GM18499 (cell line): ENCODE results near the gene SKOR1.

Experiments
- ATAC-seq: cut with Tn5 transposase; IDR thresholded peaks from one replicate; pipeline ENCODE4 v1.9.1; 2021; ENCODE audit warnings: moderate number of reproducible peaks; ENCODE audit not compliant: insufficient read depth, unreplicated experiment

Gene SKOR1, protein sequence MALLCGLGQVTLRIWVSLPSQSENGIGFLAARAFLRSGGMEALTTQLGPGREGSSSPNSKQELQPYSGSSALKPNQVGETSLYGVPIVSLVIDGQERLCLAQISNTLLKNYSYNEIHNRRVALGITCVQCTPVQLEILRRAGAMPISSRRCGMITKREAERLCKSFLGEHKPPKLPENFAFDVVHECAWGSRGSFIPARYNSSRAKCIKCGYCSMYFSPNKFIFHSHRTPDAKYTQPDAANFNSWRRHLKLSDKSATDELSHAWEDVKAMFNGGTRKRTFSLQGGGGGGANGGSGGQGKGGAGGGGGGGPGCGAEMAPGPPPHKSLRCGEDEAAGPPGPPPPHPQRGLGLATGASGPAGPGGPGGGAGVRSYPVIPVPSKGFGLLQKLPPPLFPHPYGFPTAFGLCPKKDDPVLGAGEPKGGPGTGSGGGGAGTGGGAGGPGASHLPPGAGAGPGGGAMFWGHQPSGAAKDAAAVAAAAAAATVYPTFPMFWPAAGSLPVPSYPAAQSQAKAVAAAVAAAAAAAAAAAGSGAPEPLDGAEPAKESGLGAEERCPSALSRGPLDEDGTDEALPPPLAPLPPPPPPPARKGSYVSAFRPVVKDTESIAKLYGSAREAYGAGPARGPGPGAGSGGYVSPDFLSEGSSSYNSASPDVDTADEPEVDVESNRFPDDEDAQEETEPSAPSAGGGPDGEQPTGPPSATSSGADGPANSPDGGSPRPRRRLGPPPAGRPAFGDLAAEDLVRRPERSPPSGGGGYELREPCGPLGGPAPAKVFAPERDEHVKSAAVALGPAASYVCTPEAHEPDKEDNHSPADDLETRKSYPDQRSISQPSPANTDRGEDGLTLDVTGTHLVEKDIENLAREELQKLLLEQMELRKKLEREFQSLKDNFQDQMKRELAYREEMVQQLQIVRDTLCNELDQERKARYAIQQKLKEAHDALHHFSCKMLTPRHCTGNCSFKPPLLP

GRCh38 chr15:67824976-67825880, at the start of gene SKOR1:
Gene SKOR1, plus strand, starts transcription at chr15:67825509. Its CDS starts 94 bp downstream, at chr15:67825603.
- ATAC-seq: no peak

DNA sequence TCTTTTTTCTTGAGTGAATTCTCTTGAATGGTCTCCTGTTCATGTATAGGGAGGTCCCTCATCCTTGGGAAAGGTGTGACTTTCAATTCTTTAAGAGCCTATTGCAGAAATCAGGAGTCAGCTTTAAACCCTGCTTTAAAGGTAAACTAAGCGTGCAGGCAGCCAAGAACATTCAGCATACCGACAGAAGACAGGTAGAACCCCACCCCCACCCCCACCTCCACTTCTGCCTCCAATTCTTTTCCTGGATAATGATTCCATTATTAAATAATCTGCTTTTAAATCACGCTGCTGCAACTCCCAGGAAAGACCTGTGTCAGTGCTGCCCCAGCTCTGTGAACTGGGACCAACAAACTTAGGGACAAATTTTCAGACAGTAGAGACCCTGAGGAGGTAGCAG, 49.3 kb upstream of the SKOR1 start:
- ATAC-seq: no peak

GRCh38 chr15:67776600-67776999, 48.7 kb upstream of the SKOR1 start:
- no peak for ATAC-seq

DNA sequence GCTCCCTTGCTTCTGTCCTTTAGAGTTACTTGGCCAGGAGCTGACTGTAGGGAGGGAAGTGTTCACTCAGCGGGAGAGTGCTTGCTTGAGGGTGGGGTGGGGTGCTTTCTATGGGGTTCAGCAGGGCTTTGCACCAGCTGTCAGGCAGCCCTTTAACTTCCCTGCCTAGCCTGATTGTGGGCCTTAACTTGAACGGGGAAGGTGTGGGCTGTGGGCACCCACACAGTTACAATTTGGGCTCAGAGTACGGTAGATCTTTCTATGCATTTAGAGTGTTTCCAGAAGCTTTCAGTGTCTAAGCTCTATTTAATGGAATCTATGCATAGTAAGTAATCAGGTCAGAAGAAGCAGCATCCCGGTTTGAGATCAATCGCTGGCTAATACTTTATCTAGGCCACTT, 48.2 kb upstream of the SKOR1 start:
- ATAC-seq: no peak

GRCh38 chr15:67777773-67778172, 47.5 kb upstream of the SKOR1 start:
- ATAC-seq: no peak

GRCh38 chr15:67778968-67779548, 46.3 kb upstream of the SKOR1 start:
- no peak for ATAC-seq

DNA sequence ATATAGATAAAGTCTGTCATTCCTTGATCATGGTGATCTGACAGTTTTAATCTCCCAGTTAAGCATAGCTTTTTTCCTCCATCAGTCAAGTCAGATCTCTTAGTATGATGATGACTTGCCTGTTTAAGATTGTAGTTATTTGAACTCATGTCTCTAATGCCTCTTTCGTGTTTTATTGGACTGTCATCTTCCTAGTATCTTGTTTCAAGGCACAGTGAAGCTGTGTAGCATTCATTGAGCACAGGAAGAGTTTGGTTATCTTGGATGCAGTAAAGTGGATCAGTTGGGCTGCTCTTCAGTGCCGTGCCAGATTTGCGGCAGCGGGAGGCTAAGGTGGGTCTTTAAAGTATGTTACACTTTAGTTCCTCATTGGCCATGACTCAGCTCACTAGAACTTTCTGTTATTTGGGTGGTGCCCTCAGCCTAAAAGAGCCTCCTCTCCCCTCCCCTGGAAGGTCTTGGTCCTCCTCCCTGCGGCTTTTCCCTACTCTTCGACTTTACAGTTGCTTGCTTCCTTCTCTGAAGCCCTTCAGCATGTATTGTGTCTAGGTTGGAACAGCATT, 45.7 kb upstream of the SKOR1 start:
- no peak for ATAC-seq

GRCh38 chr15:67781061-67781460, 44.2 kb upstream of the SKOR1 start:
- ATAC-seq: no peak

DNA sequence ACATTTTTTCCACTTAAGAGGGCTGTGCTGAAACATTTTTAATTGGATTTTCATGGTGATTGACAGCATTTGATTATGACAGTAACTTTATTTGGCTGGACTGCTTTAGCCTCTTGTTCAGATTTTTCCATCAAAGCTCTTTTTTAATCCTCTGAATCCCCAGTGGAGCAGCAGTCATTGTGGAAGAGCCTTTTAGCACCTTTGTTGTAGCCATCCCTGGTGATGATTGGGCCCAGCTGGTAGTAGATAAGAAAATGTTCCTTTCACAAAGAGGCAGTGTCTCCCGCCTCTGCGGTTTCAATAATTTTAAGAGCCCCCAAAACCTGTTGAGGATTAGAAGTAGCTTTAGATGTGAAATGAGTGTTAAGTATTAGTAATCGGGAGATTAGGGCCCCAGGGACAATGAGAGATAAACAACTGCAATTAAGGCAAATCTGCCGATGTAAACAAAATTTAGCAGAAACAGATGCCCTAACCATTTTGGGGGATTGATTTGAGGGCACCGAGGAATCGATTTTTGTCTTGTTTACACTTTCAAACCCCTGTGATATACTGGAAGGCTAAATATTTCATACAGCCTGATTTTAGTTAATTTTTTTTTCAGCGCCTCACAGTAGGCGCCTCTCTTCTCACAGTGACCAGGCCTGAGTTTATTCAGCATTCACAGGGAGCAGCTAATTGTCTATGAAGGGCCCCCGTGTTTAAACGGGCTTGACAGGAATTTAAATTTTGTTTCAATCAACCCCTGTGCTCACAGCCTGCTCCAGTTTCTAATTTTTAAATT, 43.2 kb upstream of the SKOR1 start:
- ATAC-seq: no peak

DNA sequence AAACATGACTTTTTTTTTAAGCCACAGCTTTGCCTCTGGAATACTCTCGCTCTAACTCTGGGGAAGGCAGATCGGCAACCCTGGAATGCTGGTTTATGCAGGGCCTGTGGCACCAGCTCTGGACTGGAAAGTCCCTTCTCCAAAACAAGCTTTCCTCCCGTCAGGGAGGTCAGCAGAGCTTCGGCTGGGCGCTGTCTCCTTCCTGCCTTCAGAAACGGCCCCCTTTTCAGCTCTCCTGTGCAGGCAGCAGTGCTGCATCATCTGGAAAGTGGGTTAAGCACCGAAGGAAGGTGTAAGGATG, 42.7 kb upstream of the SKOR1 start:
- no peak for ATAC-seq

- ATAC-seq: no peak
Measured at GRCh38 chr15:67783303-67783702, 42.0 kb upstream of the SKOR1 start.

DNA sequence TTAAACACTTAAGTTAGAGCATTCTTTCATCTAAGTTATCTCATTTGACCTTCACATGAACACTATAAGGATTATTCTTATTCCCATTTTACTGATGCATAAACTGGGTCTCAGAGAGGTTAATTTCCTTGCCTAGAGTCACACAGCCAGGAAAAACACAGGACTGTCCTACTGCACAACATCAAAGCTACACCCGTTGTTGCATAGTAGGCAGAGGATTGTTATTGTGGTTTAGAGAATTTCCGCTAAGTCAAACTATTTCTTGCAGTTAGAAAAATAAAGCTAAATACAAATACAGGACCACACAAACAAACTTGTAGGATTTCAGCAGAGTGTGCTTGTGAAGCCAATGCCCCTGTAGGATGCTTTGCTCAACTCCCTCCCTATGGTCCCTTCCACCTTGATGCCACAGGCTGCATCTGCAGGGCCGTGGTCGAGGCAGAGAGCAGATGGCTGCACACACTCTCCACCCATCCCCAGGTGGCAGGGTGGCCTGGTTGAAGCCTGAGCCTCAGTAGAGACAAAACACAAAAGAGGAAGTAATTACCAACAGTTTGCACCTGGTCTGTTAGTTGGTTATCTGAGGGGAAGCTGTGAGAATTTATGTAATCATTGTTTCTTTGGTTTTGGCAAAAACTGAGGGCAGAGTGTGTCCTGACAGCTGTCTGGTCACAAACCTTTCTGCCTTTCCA, 41.1 kb upstream of the SKOR1 start:
- peak; percentile 80 for ATAC-seq

GRCh38 chr15:67784856-67785430, 40.4 kb upstream of the SKOR1 start:
- ATAC-seq: no peak

DNA sequence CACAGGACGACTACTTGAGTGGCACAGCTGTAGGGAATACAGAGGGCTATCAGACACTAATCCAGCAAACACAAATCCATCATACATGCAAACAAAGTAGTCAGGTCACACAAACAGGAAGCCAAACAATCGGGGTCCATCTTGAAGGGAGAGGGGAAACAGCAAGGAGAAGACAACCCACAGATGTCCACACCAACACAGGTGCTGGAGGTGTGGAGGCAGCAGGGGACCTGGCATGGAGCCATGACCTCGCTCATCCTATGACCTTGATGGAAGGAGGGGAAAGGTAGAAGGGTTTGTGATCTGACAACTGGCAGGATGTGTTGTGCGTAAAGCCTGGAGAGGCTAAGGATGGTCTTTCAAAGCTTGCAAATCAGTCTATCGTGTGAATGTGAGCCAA, 39.9 kb upstream of the SKOR1 start:
- no peak for ATAC-seq

GRCh38 chr15:67786646-67787045, 38.7 kb upstream of the SKOR1 start:
- no peak for ATAC-seq

DNA sequence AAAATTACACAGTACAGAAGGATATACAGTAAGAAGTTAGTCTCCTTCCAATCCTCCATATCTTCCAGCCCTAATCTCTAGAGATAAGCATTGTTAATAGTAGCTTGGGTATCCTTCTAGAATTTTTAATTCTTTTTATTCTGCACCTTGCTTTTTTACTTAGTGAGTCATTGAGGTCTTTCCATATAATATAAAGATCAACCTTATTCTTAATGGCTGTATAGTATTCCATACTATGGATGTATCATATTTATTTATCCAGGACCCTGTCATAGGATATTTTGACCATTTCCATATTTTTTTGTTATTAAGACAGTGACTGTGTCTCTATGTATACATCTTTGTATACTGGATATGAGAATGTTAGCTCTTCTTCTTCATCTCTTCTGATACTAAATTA, 36.3 kb upstream of the SKOR1 start:
- no peak for ATAC-seq

- no peak for ATAC-seq
Measured at GRCh38 chr15:67790610-67791319, 34.5 kb upstream of the SKOR1 start.
